Cardiac muscle cell (in vitro differentiated cells and primary cell): ENCODE data around the gene FAM186B. TPM values are rescaled to one million over a fixed set of nuclear protein-coding genes. Genes with fewer than 3 reads are reported as not detected.

ENCODE experiments used
- DNase-seq, 2 donors: peaks; one replicate each; pipeline versions ENCODE4 v3.0.0 to v3.0.0-alpha.2; 2010 to 2017; ENCODE audit warnings: low read depth in 1 of 2, low spot score in 1 of 2
- H3K27ac ChIP-seq: fragments of 200-600 bp; sonication (generic); 2 replicates; pipeline ENCODE4 v1.5.1; 2016
- H3K27me3 ChIP-seq: fragments of 200-600 bp; sonication (generic); 2 replicates; pipeline ENCODE4 v1.6.0; 2016; ENCODE audit warnings: control low read depth
- H3K36me3 ChIP-seq: fragments of 200-600 bp; sonication (generic); 2 replicates; pipeline ENCODE4 v1.5.1; 2016; ENCODE audit warnings: control low read depth
- H3K4me1 ChIP-seq: fragments of 200-600 bp; sonication (generic); 2 replicates; pipeline ENCODE4 v1.8.1; 2017; ENCODE audit warnings: low read depth, mild to moderate bottlenecking, mixed run types
- H3K4me3 ChIP-seq: fragments of 200-600 bp; sonication (generic); 2 replicates; pipeline ENCODE4 v1.5.1; 2016; ENCODE audit warnings: mild to moderate bottlenecking
- H3K9me3 ChIP-seq: fragments of 200-600 bp; sonication (generic); 2 replicates; pipeline ENCODE4 v1.5.1; 2017; ENCODE audit warnings: low read depth, mild to moderate bottlenecking, control low read depth
- polyA plus RNA-seq: library from polyadenylated mRNA; unstranded; fragments of >200 nt; fragmentation: Nextera tagmentation; extraction: Ambion mirVana; gene quantifications from 2 replicates; pipeline ENCODE4 v1.2.1, GENCODE V29; 2016
- total RNA-seq: library from RNA; depleted of rRNA; stranded (reverse); fragments of >200 nt; gene quantifications from 2 replicates; pipeline ENCODE4 v1.2.3, GENCODE V29; 2016
- TF ChIP-seq, protein P1 (sequence below): IDR thresholded peaks from 2 replicates; pipeline ENCODE4 v1.5.1; 2012; ENCODE audit warnings: low read depth, mild to moderate bottlenecking, low read length

The FAM186B gene
- total and polyA plus RNA-seq, 2 experiments from 2014 or later, result 0.99 to 1.6 TPM

GRCh38 chr12:49622501-49623141, 17.2 kb upstream of the FAM186B start:
- peak in 1 of 2 donors; percentile 59 for DNase-seq

GRCh38 chr12:49621651-49622500, 16.4 kb upstream of the FAM186B start:
- H3K27ac ChIP-seq, result peak overlapping the region; percentile 85
- DNase-seq, result no peak
- TF ChIP-seq, protein P1, sequence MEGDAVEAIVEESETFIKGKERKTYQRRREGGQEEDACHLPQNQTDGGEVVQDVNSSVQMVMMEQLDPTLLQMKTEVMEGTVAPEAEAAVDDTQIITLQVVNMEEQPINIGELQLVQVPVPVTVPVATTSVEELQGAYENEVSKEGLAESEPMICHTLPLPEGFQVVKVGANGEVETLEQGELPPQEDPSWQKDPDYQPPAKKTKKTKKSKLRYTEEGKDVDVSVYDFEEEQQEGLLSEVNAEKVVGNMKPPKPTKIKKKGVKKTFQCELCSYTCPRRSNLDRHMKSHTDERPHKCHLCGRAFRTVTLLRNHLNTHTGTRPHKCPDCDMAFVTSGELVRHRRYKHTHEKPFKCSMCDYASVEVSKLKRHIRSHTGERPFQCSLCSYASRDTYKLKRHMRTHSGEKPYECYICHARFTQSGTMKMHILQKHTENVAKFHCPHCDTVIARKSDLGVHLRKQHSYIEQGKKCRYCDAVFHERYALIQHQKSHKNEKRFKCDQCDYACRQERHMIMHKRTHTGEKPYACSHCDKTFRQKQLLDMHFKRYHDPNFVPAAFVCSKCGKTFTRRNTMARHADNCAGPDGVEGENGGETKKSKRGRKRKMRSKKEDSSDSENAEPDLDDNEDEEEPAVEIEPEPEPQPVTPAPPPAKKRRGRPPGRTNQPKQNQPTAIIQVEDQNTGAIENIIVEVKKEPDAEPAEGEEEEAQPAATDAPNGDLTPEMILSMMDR, result no peak

More at GRCh38 chr12:49622501-49623141, 17.2 kb upstream of the FAM186B start:
- no peaks in the 10 kb centered on the region for H3K9me3 ChIP-seq
- no peaks in the 10 kb centered on the region for H3K27me3 ChIP-seq
- peak overlapping the region; percentile 85 for H3K27ac ChIP-seq
- TF ChIP-seq, protein P1, result no peak
- peak overlapping the region; percentile 31 for H3K4me3 ChIP-seq
- H3K36me3 ChIP-seq, result no peaks in the 10 kb centered on the region
- H3K4me1 ChIP-seq, result peaks cover 7% of the 10 kb centered on the region

DNA sequence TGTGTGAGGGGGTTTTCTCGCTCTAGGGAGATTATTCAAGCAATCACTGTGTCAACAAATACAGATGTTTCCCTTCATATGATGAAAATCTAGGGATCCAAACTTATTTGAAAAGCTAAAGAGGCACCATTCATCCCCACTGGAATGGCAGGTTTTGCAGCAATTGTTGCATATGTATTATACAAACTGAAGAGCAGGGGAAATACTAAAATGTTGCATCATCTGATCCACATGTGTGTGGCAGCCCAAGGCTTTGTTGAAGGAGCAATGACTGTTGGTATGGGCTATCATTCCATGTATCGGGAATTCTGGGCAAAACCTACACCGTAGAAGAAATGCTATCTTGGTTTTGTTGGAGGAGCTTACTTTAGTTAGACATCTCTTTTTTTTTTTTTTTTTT, 13.8 kb upstream of the FAM186B start:
- TF ChIP-seq, protein P1, result no peak
- peak in 1 of 2 donors; percentile 38 for DNase-seq
- peaks cover 7% of the 10 kb centered on the region for H3K4me1 ChIP-seq
- H3K9me3 ChIP-seq, result no peaks in the 10 kb centered on the region
- no peak overlapping the region for H3K4me3 ChIP-seq
- no peaks in the 10 kb centered on the region for H3K36me3 ChIP-seq
- no peak overlapping the region for H3K27ac ChIP-seq
- no peaks in the 10 kb centered on the region for H3K27me3 ChIP-seq

More at GRCh38 chr12:49621651-49622500, 16.4 kb upstream of the FAM186B start:
- peak overlapping the region; percentile 31 for H3K4me3 ChIP-seq
- no peaks in the 10 kb centered on the region for H3K27me3 ChIP-seq
- H3K36me3 ChIP-seq, result no peaks in the 10 kb centered on the region
- peaks cover 7% of the 10 kb centered on the region for H3K4me1 ChIP-seq
- H3K9me3 ChIP-seq, result no peaks in the 10 kb centered on the region

GRCh38 chr12:49618576-49618975, 13.1 kb upstream of the FAM186B start:
- H3K27me3 ChIP-seq, result no peaks in the 10 kb centered on the region
- TF ChIP-seq, protein P1, result no peak
- no peak for DNase-seq
- H3K9me3 ChIP-seq, result no peaks in the 10 kb centered on the region
- H3K4me1 ChIP-seq, result peaks cover 7% of the 10 kb centered on the region
- H3K4me3 ChIP-seq, result no peak overlapping the region
- H3K36me3 ChIP-seq, result no peaks in the 10 kb centered on the region
- H3K27ac ChIP-seq, result no peak overlapping the region

GRCh38 chr12:49616533-49617219, 11.2 kb upstream of the FAM186B start:
- H3K36me3 ChIP-seq, result no peaks in the 10 kb centered on the region
- TF ChIP-seq, protein P1, result no peak
- no peak overlapping the region for H3K4me3 ChIP-seq
- H3K9me3 ChIP-seq, result no peaks in the 10 kb centered on the region
- peaks cover under 1% of the 10 kb centered on the region for H3K4me1 ChIP-seq
- DNase-seq, result no peak
- H3K27ac ChIP-seq, result no peak overlapping the region
- no peaks in the 10 kb centered on the region for H3K27me3 ChIP-seq
